HG03520 (cell line): ENCODE measurements around the gene SMARCC2.
A peak's percentile ranks its signal among the peaks of the same experiment; 100 is the strongest.

ENCODE experiments used
- ATAC-seq: cut with Tn5 transposase; IDR thresholded peaks from one replicate; pipeline ENCODE4 v1.9.1; 2021; ENCODE audit warnings: mild to moderate bottlenecking, moderate library complexity; ENCODE audit not compliant: unreplicated experiment

Gene SMARCC2

DNA sequence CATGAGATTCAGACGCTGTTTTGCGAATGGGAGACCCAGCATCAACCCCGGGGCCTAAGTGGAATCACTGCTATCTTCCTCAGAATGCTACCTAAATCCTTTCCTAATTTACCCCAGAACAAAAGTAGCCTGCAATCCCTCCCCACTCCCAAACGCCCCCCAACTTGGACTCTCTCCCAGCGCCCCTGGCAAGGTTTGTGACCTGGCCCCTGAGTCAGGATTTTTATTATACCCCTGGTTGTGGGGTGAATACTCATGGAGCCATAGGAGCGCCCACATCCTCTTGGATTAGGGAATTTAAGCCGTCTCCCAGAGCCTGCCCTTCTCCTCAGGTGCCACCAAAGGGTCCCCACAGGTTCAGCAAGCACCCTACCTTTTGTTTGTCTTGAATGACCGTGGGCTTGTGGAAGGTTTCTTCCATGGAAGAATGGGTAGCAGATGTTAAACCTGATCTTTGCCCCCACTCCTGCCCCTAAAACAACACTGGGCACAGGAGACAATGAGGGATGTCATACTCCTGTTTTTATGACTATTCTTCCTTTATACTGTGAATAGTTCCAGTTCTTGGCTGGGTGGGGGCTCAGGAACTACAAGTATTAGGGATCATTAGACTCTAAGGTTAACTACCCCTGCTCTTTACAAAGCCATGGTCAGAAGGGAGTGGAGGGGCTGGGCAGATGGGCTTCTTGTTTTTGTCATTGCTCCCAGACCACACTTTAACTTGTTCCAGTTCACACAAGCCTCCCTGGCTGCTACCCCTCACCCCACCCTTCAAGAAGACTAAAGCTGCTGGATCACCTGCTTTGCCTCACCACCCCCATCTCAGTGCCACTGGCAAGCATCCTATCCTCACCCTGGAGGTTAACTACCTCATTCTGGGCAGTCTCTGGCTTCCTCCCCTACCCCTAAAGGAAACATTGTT, 36.3 kb downstream of the SMARCC2 start:
- no peak for ATAC-seq

DNA sequence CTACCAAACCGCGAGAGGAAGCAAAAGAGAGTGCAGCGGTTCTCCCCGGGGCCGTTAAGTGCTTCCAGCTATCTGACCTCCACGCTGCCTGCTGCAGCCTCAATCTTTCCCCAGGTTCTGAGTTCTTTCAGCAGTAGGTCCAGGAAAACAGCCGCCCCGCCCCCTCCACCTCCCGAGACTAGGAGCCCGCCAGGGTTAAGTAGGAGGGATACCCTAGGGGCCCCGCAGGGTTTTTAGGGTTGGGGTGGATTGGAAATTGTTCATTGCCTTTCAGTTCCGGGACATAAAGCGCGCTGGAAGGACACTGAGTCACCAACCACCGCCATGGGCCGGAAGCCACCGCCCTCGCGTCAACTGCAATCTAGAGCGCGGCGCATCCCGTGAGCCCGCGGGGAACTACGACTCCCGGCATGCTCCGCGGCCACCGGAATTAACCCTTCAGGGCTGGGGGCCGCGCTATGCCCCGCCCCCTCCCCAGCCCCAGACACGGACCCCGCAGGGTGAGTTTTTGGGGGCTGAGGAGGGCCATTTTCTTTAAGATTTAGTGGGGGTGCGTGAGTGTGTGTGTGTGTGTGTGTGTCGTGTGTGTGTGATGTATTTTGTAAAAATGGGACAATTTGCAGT, 37.0 kb downstream of the SMARCC2 start, which contains the start of gene MYL6B:
MYL6B (plus strand) TSS at position 456 of the 624 bp plus-strand sequence. CDS start 1,332 bp downstream, outside the sequence.
- peak; percentile 74 for ATAC-seq

DNA sequence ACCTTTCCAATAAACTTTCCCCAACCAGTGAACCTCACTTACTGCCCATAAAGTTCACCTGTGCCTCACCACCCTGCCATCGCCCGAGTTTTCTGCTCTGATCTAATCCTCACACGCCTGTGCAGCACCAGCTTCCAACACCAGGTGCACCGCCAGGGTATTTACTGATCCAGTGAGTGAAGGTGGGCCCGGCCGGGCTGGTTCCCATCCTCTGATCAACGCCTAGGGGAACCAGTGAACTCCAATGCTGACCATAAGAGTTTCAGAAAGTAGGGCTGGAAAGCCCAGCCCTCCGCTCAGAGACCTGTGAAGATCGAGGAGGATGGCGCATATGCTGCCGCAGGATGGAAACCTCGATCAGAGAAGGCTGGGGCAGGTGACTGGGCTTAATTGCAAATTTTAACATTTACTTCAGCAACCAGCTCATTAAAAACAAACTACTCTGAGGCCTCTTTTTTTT, 37.6 kb downstream of the SMARCC2 start:
- ATAC-seq: peak; percentile 46

DNA sequence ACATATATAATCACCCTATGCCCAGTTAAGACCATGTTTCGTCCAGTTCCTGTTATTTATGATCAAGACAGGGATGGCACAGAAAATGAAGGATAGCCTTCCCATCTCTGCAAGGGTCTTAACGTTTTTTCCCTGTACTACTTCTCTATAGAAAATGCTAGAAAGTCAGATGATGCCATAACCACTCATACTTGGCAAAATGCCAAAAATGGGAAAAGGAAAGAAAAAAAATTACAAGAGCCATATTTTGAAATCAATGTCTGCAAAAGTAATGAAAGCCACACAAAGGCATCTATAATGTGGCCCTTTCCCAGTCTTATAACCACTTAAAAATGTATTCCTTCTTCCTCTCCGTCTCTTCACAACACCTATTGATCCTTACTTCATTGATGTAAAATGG, 38.7 kb downstream of the SMARCC2 start:
- no peak for ATAC-seq

DNA sequence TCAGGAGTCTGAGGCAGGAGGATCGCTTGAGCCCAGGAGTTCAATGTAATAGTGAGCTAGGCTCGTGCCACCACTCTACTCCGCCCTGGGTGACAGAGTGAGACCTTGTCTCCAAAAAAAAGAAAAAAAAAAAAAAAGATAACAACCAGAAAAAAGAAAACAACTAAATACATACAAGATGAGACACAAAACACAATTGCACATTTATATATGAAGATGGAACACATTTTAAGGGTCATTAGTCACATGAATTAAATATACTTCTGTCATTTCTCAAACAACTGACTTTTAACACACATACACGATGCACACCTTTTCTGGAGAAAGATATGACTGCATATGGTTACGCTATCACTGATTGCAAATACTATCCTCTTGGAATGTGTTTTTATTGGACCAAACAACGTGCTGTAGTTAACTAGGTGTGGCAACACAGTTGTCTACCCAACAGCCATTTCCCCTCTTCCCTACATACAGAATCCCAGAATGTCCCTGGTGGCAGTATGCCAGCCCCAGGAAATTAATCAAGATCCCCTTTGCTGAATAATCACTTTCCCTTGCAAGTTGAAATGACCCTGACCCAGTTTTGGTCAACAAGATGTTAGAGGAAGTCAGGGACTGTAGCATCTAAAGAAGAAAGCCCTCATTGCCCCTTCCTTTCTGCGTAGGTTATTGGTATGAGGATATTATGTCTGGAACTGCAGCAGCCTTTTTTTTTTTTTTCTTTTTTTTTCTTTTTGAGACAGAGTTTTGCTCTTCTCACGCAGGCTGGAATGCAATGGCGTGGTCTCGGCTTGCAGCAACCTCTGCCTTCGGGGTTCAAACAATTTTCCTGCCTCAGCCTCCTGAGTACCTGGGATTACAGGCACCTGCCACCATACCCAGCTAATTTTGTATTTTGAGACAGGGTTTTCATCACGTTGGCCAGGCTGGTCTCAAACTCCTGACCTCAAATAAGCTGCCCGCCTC, 42.5 kb downstream of the SMARCC2 start:
- ATAC-seq: no peak

DNA sequence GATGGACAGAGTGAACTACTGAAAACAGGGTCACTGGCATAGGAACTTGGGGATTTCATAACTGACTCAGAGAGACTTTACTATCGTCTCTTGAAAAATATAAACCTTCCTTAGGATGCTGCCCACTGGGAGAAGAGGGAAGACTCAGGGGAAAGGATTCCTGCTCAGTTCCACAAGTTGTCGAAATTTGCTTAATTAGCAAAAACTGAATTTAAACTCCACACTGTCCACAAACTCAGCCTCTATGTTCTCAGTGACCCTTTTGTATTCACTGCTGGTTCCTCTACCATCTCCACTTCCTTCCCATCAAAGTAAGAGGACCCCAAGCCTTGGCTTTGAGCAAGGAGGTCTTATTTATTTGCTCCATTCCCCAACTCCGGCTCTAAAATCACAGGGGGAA, 44.1 kb downstream of the SMARCC2 start:
- ATAC-seq: no peak

DNA sequence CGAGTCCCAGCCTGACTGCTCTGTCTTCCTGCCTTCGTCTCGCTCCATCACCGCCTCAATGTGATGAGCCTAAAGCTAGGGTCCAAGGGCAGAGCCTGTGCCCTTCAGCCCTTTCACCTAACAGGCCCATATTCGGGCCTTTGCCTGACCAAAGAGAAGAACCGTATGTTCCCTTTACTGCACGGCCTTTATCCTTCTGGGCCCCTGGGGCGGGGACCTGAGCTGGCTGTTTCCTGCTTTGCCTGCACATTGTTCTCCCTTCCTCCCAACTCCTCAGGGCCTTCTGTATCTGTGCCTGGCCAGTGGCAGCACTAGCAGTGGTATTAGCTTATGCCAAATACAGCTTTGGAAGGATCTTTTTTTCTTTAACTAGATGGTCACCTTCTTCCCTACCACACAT, 45.4 kb downstream of the SMARCC2 start:
- ATAC-seq: no peak

DNA sequence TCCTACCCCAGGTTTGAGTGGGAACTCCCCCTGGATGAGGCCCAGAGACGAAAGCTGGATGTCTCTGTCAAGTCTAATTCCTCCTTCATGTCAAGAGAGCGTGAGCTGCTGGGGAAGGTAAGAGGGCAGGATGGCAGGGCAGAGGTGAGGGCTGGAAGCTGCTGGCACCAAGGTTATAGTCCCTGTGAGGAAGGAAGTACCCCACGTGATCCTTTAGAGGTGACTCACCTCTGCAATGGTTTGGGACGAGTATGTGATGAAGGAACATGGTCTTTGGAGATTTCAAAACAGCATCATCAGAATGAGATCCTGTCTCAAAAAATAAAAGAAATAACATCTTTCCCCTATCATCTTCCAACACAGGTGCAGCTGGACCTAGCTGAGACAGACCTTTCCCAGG, 46.1 kb downstream of the SMARCC2 start:
- no peak for ATAC-seq

DNA sequence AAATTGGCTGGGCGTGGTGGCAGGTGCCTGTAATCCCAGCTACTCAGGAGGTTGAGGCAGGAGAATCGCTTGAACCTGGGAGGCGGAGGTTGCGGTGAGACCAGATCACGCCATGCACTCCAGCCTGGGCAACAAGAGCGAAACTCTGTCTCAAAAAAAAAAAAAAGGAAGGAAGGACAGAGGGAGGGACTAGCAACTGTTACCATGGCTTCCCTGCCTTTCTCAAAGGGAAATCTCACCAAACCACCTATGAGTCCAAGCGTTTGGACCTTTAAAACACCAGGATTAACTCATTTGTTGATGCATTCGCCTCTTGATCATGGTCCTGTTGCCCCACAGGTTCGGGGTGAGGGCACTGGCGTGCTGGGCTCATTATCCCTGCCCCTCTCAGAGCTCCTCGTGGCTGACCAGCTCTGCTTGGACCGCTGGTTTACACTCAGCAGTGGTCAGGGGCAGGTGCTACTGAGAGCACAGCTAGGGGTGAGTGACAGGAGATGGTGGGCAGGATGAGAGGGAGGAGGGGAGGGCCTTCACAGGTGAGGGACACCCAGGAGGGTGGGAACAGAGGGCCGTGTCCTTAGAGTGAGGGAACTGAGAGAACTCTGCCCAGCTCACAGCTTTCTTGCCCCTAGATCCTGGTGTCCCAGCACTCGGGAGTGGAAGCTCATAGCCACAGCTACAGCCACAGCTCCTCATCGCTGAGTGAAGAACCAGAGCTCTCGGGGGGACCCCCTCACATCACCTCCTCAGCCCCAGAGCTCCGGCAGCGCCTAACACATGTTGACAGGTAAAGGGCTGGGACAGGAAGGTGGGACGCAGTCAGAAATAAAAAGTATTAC, 47.1 kb downstream of the SMARCC2 start:
- no peak for ATAC-seq

DNA sequence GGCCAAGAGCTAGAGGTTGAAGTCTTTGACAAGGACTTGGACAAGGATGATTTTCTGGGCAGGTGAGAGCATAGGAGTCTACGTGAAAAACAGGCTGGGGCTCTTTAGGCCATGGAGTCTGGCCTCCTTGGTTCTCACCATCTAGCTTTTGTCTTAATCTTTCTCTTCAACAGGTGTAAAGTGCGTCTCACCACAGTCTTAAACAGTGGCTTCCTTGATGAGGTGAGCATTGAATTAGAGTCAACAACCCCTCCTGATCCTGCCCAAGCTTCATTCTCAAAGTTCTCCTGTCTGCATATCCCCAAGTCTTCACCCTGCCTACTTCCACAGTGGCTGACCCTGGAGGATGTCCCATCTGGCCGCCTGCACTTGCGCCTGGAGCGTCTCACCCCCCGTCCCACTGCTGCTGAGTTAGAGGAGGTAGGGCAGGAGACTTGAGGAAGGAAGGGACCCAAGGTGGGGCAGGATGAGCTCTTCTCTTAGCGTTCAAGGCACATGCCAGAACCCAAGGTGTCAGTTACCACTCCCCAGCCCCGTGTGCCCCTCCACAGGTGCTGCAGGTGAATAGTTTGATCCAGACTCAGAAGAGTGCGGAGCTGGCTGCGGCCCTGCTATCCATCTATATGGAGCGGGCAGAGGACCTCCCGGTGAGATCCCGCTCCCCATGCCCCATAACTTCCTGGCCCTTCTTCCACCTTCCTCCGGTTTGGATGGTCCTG, 51.3 kb downstream of the SMARCC2 start:
- ATAC-seq: no peak

DNA sequence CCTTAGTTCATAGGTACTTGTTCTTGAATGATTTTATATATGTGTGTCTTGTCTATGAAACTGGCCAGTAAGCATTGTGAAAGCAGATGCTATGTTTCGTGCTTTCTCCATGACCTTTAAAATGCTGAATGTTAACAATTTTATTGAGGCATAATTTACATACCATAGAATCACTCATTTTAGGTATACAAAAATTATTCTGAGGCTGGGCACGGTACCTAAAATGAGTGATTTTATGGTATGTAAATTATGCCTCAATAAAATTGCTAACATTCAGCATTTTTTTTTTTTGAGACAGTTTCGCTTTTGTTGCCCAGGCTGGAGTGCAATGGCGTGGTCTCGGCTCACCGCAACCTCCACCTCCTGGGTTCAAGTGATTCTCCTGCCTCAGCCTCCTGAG, 54.4 kb downstream of the SMARCC2 start:
- ATAC-seq: no peak

DNA sequence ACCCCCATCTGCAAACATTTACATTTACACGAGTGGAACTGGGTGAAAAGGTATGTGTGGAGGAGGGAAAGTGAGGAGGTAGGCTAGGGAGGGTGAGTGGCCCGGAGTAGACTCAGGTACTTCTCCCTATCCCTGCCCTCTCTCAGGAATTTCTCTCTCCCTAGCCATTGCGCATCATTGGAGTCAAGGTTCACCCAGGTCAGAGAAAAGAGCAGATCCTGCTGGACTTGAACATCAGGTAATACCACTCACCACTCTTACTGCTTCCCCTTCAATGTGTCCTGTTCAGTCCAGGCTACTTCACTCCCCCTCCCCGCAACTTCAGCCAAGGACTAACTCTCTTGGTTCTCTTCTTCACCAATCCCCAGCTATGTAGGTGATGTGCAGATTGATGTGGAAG, 58.4 kb downstream of the SMARCC2 start:
- ATAC-seq: no peak

DNA sequence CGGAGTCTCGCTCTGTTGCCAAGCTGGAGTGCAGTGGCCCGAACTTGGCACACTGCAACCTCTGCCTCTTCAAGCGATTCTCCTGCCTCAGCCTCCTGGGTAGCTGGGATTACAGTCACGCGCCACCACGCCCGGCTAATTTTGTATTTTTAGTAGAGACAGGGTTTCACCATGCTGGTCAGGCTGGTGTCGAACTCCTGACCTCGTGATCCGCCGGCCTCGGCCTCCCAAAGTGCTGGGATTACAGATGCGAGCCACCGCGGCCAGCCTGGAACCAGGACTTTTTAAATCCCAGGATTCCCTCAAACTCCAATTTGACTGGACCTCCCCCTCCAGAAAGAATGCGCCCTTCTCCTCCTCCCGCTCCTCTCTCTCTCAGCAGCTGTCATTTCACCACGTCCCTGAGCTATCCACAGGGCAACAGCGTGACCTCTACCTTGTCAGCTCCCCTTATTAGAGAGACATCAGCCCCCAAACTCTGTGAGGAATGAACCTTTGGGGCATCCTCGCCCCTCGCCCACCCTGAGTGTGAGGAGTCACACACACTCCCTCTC, 59.3 kb downstream of the SMARCC2 start:
- ATAC-seq: no peak

DNA sequence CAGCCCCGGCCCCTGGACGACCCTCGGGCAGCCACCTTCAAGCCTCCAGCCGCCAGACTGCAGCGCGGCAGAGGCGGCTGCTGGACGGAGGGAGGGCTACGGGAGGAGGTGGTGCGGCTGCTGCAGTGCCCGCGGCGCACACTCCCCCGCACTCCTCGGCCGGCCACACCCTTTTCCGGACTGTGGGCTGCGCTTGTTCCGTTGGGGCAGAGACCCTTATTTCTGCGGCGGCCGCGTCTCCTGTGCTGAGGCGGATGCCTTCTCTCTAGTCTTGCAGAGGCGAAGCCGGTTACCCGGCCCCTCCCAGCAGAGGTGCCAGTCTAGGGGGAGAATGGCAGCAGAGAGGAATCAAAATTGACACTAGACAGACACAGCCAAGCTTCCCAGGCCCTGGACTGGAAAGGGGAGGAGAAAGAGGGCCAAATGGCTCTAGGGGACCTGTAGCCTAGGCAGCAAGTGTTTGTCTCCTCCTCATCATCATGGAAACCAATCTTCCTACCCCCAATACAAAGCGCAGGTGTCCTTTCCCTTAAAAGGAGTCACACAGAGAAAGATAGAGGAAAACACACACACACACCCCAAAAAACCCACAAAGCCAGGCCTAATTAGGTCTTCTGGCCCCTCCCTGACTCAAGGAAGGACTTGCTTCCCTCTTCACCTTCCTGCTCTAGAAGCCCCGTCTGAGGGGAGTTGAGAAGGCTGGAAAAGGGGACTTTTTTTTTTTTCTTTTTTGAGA, 59.9 kb downstream of the SMARCC2 start:
- no peak for ATAC-seq

DNA sequence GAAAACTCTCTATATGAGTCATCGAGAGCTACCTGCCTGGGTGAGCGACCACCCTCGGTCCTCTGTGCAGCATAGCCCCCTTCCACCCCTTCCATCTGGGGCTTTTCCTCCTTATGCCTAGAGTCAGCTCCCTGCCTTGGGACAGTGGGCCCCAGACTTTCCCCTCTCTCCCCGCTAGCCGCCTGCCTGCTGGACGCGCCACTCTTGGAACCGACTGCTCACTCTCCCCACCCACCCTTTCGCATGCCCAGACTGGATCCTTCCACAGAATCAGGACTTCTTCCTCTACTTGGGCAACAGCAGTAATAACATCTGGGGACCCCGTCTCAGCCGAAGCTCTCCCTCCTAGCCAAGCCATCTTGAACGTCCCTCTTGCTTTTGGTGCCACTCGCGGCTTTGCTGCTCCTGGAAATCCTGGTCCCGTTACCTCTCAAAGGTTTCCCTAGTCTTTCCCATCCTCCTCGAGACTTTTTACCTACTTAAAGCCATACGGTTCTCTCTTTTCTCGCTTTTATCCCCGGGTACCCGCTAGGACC, 60.5 kb downstream of the SMARCC2 start:
- no peak for ATAC-seq

DNA sequence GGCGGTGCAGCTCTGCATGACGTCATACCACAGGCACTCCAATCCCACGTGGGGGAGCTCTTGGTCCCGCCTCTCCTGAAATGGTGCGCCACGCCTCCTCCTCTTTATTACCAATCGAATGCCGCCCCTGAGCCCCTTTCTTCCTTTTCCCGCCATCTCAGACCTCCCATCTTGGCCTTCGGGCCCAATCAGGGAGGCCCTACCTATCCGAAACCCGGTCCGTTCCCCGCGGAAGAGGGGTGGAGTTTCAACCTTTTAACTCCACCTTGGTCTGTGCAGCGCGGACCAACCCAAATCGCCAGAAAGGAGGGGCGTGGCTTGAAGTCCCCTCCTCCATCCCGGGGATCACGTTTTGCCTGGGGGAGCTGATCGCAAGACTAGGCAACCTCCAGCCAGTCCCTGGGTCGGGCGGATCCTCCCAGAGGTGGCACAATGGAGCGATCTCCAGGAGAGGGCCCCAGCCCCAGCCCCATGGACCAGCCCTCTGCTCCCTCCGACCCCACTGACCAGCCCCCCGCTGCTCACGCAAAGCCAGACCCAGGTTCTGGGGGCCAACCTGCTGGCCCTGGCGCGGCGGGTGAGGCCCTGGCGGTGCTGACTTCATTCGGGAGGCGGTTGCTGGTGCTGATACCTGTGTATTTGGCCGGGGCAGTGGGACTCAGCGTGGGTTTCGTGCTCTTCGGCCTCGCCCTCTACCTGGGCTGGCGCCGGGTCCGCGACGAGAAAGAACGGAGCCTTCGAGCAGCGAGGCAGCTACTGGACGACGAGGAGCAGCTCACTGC, 61.2 kb downstream of the SMARCC2 start, which contains the start of gene ESYT1:
ESYT1 (plus strand) TSS at position 380 of the 782 bp plus-strand sequence; CDS start at position 433, 53 bp downstream.
- peak; percentile 88 for ATAC-seq

DNA sequence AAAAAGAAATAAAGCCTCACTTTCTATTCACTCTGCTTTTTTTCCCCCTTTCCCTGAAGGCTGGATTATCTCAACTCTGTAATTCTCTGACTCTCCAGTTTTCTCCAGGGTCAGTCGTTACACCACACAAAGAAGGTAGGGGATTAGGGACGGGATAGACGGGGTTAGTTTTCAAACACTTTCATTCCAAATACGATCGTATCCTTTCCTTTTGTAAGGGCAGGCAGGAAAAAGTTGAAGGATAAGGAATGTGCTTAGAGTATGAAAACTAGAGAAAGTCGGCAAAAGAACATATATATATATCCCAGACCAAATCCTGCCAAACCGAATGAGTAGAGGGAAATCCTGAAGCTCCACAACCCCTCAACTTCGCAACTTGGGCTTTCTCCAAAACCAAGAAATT, 61.8 kb downstream of the SMARCC2 start:
- ATAC-seq: no peak
